Measurements from ENCODE around the gene NFYB.

DNA sequence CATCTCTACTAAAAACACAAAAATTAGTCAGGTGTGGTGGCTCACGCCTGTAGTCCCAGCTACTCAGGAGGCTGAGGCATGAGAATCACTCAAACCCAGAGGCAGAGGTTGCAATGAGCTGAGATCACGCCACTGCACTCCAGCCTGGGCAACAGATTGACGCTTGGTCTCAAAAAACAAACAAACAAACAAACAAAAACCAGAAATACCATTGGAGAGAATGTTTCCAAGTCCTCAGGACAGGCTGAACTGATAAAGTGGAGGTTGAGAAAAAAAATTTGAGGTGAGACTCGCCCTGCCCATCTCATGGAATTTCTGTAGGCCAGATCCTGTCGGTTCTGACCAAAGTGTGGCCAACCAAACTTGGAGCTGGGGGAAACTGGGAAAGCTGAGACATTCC, 30.6 kb upstream of the NFYB start:
- TF ChIP-seq, protein P1, sequence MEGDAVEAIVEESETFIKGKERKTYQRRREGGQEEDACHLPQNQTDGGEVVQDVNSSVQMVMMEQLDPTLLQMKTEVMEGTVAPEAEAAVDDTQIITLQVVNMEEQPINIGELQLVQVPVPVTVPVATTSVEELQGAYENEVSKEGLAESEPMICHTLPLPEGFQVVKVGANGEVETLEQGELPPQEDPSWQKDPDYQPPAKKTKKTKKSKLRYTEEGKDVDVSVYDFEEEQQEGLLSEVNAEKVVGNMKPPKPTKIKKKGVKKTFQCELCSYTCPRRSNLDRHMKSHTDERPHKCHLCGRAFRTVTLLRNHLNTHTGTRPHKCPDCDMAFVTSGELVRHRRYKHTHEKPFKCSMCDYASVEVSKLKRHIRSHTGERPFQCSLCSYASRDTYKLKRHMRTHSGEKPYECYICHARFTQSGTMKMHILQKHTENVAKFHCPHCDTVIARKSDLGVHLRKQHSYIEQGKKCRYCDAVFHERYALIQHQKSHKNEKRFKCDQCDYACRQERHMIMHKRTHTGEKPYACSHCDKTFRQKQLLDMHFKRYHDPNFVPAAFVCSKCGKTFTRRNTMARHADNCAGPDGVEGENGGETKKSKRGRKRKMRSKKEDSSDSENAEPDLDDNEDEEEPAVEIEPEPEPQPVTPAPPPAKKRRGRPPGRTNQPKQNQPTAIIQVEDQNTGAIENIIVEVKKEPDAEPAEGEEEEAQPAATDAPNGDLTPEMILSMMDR (IDR thresholded peaks at IDR 0.05), result no peak
- TF ChIP-seq POLR2A (IDR thresholded peaks at IDR 0.05), result no peak
